HepG2 (cell line): ENCODE results near the gene OPA3. TPM values are rescaled to one million over a fixed set of nuclear protein-coding genes. Genes with fewer than 3 reads are reported as not detected.

Experiments
- ATAC-seq: fragments of 200-7000 bp; cut with Tn5 transposase; 3 replicates; pipeline ENCODE4 v1.9.1; 2020; ENCODE audit warnings: mild to moderate bottlenecking, moderate library complexity
- BruUV-seq: library from RNA; stranded (reverse); fragments of 400-500 nt; replicated peaks from 2 replicates; lab custom pipeline; 2021; lab: Mats Ljungman, UMichigan
- CTCF ChIA-PET: fragments of 300-600 bp; formaldehyde crosslinking; extraction: SDS; loops from one replicate; lab custom pipeline; 2021; ENCODE audit warnings: low total read pairs, inconsistent platforms, low intra/inter-chr PET ratio; lab: Yijun Ruan, JAX
- POLR2A ChIA-PET: fragments of 350-600 bp; sonication (Branson Sonifier 250); formaldehyde crosslinking; loops from one replicate; lab custom pipeline; 2020; ENCODE audit warnings: antibody characterized with exemption, inconsistent platforms; lab: Yijun Ruan, JAX
- DNase-seq: peaks from one replicate; pipeline ENCODE4 v3.0.0-alpha.2; 2015; ENCODE audit warnings: low spot score
- FAIRE-seq: peaks from 3 replicates; lab custom pipeline; 2011; peaks lifted over from hg19 to GRCh38; lab: Jason Lieb, UNC
- H2AFZ ChIP-seq: one replicate; pipeline ENCODE4 v1.6.1; 2011; ENCODE audit warnings: low read length, inconsistent platforms
- H3K27ac ChIP-seq: fragments of 300-600 bp; 3 replicates; pipeline ENCODE4 v1.8.0; 2011; ENCODE audit warnings: mixed run types, mild to moderate bottlenecking, mixed read lengths, low read length, inconsistent platforms; ENCODE audit not compliant: insufficient read depth; ENCODE audit errors: extremely low read length
- H3K27me3 ChIP-seq, 2 experiments: fragments of 200-600 bp in 1 of 2; 2 replicates in 1 of 2; 3 replicates in 1 of 2; pipeline versions ENCODE4 v1.6.0 to v1.8.0; 2011; ENCODE audit warnings: low read length in 2 of 2, mild to moderate bottlenecking in 2 of 2, moderate library complexity in 2 of 2, inconsistent platforms in 1 of 2; ENCODE audit not compliant: insufficient read depth in 2 of 2, control insufficient read depth in 1 of 2
- H3K36me3 ChIP-seq, 2 experiments: fragments of 200-600 bp in 1 of 2; replicated peaks in 1 of 2; 2 replicates in 1 of 2; 3 replicates in 1 of 2; pipeline versions ENCODE4 v1.5.1 to v1.8.0; 2011; ENCODE audit warnings: low read length in 2 of 2, inconsistent platforms in 1 of 2; ENCODE audit not compliant: insufficient read depth in 2 of 2, control insufficient read depth in 1 of 2
- H3K4me1 ChIP-seq: 2 replicates; pipeline ENCODE4 v1.5.1; 2012; ENCODE audit warnings: low read length, inconsistent platforms; ENCODE audit not compliant: insufficient read depth
- H3K4me2 ChIP-seq: 2 replicates; pipeline ENCODE4 v1.6.0; 2011; ENCODE audit warnings: low read depth, low read length, inconsistent platforms
- H3K4me3 ChIP-seq, 3 experiments: fragments of 200-600 bp in 1 of 3; sonication (generic), shearing (Covaris generic) in 1 of 3; replicated peaks in 1 of 3; 2 replicates each; pipeline ENCODE4 v1.5.1; 2011 to 2016; ENCODE audit warnings: low read length in 3 of 3, inconsistent platforms in 2 of 3, low read depth in 2 of 3, mild to moderate bottlenecking in 2 of 3, control low read depth in 1 of 3, mixed read lengths in 1 of 3; ENCODE audit not compliant: insufficient read depth in 1 of 3
- H3K79me2 ChIP-seq: one replicate; pipeline ENCODE4 v1.6.1; 2011; ENCODE audit warnings: low read length, inconsistent platforms; ENCODE audit not compliant: insufficient read depth
- H3K9ac ChIP-seq: 2 replicates; pipeline ENCODE4 v1.6.0; 2011; ENCODE audit warnings: mild to moderate bottlenecking, low read depth, low read length, inconsistent platforms; ENCODE audit not compliant: insufficient read depth
- H3K9me3 ChIP-seq: 2 replicates; pipeline ENCODE4 v1.5.1; 2012; ENCODE audit warnings: mild to moderate bottlenecking, low read length
- H4K20me1 ChIP-seq: 2 replicates; pipeline ENCODE4 v1.6.0; 2011; ENCODE audit warnings: inconsistent platforms, mild to moderate bottlenecking, low read length, moderate library complexity; ENCODE audit not compliant: insufficient read depth
- BHLHE40 ChIP-seq: IDR thresholded peaks from 2 replicates; pipeline ENCODE4 v1.6.1; 2011; ENCODE audit warnings: low read length, improper control_type of control experiment
- KDM6A ChIP-seq: IDR thresholded peaks from 2 replicates; pipeline ENCODE4 v1.6.1; 2016; ENCODE audit warnings: low read depth
- KLF15 ChIP-seq: sonication (generic); formaldehyde crosslinking; IDR thresholded peaks from 2 replicates; pipeline ENCODE4 v1.8.1; 2023; ENCODE audit warnings: borderline replicate concordance, mild to moderate bottlenecking, inconsistent platforms, missing genetic modification reagents, mixed read lengths
- NFYB ChIP-seq: sonication (generic); formaldehyde crosslinking; IDR thresholded peaks from 2 replicates; pipeline ENCODE4 v1.4.0; 2020; ENCODE audit warnings: missing genetic modification reagents
- NFYC ChIP-seq: IDR thresholded peaks from 2 replicates; pipeline ENCODE4 v1.6.1; 2016; ENCODE audit warnings: missing genetic modification reagents, missing compliant biosample characterization
- PRDM10 ChIP-seq: sonication (generic); formaldehyde crosslinking; IDR thresholded peaks from 2 replicates; pipeline ENCODE4 v1.4.0; 2020; ENCODE audit warnings: low read depth, missing genetic modification reagents
- SP1 ChIP-seq, 2 experiments: fragments of 450-650 bp in 1 of 2; sonication (generic) in 1 of 2; formaldehyde crosslinking in 1 of 2; IDR thresholded peaks; 2 replicates each; pipeline versions ENCODE4 v1.4.0 to v1.6.1; 2016 to 2020; ENCODE audit warnings: missing genetic modification reagents in 1 of 2
- SP2 ChIP-seq: sonication (generic); formaldehyde crosslinking; IDR thresholded peaks from 2 replicates; pipeline ENCODE4 v1.5.1; 2020; ENCODE audit warnings: mild to moderate bottlenecking, missing genetic modification reagents
- SSRP1 ChIP-seq: IDR thresholded peaks from 2 replicates; pipeline ENCODE4 v1.6.1; 2016; ENCODE audit warnings: control low read depth
- THAP11 ChIP-seq: IDR thresholded peaks from 2 replicates; pipeline ENCODE4 v1.6.1; 2016; ENCODE audit warnings: missing biosample characterization, missing genetic modification reagents
- ZNF841 ChIP-seq: sonication (generic); formaldehyde crosslinking; IDR thresholded peaks from 2 replicates; pipeline ENCODE4 v1.8.1; 2023; ENCODE audit warnings: missing genetic modification reagents, borderline replicate concordance
- WGBS: methylation state at CpG from one replicate; pipeline ENCODE4 v1.1.6; 2017; ENCODE audit warnings: low lambda C conversion rate; 5-methylcytosine and 5-hydroxymethylcytosine counted together
- in situ Hi-C: cut with HindIII; loops from 2 replicates; pipeline ENCODE4 v1.10.0; 2017; ENCODE audit warnings: low pct_unique_long_range_greater_than_20kb; ENCODE audit not compliant: extremely low pct_ligation_motif_present
- intact Hi-C: fragments of 100-400 bp; cut with micrococcal nuclease; formaldehyde crosslinking; loops from one replicate; pipeline ENCODE4 v1.10.0; 2022; ENCODE audit not compliant: unreplicated experiment
- polyA plus RNA-seq, 8 experiments: library from polyadenylated mRNA; depleted of rRNA in 3 of 8; stranded (reverse) in 7 of 8; unstranded in 1 of 8; fragments of >200 nt; fragmentation: Illumina TruSeq in 4 of 8; extraction: Trizol in 4 of 8; gene quantifications; 2 replicates each; pipeline versions ENCODE4 v1.2.1 to v1.2.3, GENCODE V29; 2011 to 2016; ENCODE audit warnings: low read depth in 4 of 8, missing spikeins in 1 of 8, mixed read lengths in 1 of 8; ENCODE audit not compliant: insufficient read depth in 1 of 8
- total RNA-seq, 5 experiments: library from RNA; depleted of rRNA; stranded (reverse); fragments of >200 nt; fragmentation: Illumina TruSeq; extraction: Trizol; gene quantifications; 2 replicates each; pipeline ENCODE4 v1.2.3, GENCODE V29; 2016; ENCODE audit warnings: low read depth in 1 of 5
- TF ChIP-seq, protein P1 (sequence below): sonication (generic); formaldehyde crosslinking; IDR thresholded peaks from 2 replicates; pipeline ENCODE4 v1.4.0; 2020; ENCODE audit warnings: missing genetic modification reagents
- TF ChIP-seq, protein P2 (sequence below): sonication (generic); formaldehyde crosslinking; IDR thresholded peaks from 2 replicates; pipeline ENCODE4 v1.4.0; 2020; ENCODE audit warnings: missing genetic modification reagents

OPA3 gene
- total and polyA plus RNA-seq, 2 of the 13 experiments (the other 11 are each of a cell fraction or from before 2014, with no cell fraction given): 8.3 to 17.7 TPM

DNA sequence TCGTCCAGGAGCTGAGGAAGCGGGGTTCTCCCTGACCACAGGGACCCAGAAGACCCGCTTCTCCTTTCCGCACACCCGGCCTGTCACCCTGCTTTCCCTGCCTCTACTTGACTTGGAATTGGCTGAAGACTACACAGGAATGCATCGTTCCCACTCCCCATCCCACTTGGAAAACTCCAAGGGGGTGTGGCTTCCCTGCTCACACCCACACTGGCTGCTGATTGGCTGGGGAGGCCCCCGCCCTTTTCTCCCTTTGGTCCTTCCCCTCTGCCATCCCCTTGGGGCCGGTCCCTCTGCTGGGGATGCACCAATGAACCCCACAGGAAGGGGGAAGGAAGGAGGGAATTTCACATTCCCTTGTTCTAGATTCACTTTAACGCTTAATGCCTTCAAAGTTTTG lies 58.5 kb downstream of the OPA3 start:
- FAIRE-seq: no peak

More for the DNA sequence above, 58.5 kb downstream of the OPA3 start:
- CTCF ChIA-PET: no interaction called here
- 85% methylated on average over 9 of the region's 9 CpGs for WGBS
- Histone ChIP-seq H3K4me3 (no peak overlapping the region), H3K4me2 (no peak overlapping the region), H2AFZ (no peak overlapping the region), H3K27ac (no peak overlapping the region), H3K36me3 (peaks cover 22 to 41% of the 10 kb centered on the region in 2 experiments), H3K79me2 (no peaks in the 10 kb centered on the region), H3K9ac (no peak overlapping the region), H3K9me3 (peaks cover under 1% of the 10 kb centered on the region; the same call in 1 of the 2 replicates), H3K4me1 (no peaks in the 10 kb centered on the region), H4K20me1 (peaks cover 4% of the 10 kb centered on the region; the same call in 1 of the 2 replicates), H3K27me3 (no peaks in the 10 kb centered on the region)
- BruUV-seq: TSS peak; percentile 41
- ATAC-seq (peak; percentile 76), DNase-seq (peak; percentile 78)
- in situ Hi-C loops (no loop called here), intact Hi-C loops (no loop called here)
- POLR2A ChIA-PET: no interaction called here
- TF ChIP-seq SP2: peak; percentile 64
- peak; percentile 62 for TF ChIP-seq THAP11 (CRISPR knock-in tag)
- peak; percentile 33; the same call in 1 of the 2 replicates for TF ChIP-seq KLF15
- no peak for TF ChIP-seq SP1 (IDR thresholded peaks at IDR 0.05)
- peak; percentile 84 for TF ChIP-seq SP1 (CRISPR knock-in tag; IDR thresholded peaks at IDR 0.05)
- peak; percentile 88 for TF ChIP-seq NFYC (CRISPR knock-in tag)
- no peak for TF ChIP-seq KDM6A (CRISPR knock-in tag)
- peak; percentile 98 for TF ChIP-seq PRDM10
- no peak for TF ChIP-seq ZNF841 (CRISPR knock-in tag)
- TF ChIP-seq, protein P1, sequence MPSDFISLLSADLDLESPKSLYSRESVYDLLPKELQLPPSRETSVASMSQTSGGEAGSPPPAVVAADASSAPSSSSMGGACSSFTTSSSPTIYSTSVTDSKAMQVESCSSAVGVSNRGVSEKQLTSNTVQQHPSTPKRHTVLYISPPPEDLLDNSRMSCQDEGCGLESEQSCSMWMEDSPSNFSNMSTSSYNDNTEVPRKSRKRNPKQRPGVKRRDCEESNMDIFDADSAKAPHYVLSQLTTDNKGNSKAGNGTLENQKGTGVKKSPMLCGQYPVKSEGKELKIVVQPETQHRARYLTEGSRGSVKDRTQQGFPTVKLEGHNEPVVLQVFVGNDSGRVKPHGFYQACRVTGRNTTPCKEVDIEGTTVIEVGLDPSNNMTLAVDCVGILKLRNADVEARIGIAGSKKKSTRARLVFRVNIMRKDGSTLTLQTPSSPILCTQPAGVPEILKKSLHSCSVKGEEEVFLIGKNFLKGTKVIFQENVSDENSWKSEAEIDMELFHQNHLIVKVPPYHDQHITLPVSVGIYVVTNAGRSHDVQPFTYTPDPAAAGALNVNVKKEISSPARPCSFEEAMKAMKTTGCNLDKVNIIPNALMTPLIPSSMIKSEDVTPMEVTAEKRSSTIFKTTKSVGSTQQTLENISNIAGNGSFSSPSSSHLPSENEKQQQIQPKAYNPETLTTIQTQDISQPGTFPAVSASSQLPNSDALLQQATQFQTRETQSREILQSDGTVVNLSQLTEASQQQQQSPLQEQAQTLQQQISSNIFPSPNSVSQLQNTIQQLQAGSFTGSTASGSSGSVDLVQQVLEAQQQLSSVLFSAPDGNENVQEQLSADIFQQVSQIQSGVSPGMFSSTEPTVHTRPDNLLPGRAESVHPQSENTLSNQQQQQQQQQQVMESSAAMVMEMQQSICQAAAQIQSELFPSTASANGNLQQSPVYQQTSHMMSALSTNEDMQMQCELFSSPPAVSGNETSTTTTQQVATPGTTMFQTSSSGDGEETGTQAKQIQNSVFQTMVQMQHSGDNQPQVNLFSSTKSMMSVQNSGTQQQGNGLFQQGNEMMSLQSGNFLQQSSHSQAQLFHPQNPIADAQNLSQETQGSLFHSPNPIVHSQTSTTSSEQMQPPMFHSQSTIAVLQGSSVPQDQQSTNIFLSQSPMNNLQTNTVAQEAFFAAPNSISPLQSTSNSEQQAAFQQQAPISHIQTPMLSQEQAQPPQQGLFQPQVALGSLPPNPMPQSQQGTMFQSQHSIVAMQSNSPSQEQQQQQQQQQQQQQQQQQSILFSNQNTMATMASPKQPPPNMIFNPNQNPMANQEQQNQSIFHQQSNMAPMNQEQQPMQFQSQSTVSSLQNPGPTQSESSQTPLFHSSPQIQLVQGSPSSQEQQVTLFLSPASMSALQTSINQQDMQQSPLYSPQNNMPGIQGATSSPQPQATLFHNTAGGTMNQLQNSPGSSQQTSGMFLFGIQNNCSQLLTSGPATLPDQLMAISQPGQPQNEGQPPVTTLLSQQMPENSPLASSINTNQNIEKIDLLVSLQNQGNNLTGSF (CRISPR knock-in tag): no peak
- TF ChIP-seq NFYB: peak; percentile 93
- TF ChIP-seq, protein P2, sequence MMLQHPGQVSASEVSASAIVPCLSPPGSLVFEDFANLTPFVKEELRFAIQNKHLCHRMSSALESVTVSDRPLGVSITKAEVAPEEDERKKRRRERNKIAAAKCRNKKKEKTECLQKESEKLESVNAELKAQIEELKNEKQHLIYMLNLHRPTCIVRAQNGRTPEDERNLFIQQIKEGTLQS: no peak
- peak; percentile 43; the same call in 1 of the 2 replicates for TF ChIP-seq BHLHE40
- no peak for TF ChIP-seq SSRP1 (CRISPR knock-in tag)
